H1 (cell line): ENCODE measurements around the gene FCN2. TPM values are rescaled to one million over a fixed set of nuclear protein-coding genes. Genes with fewer than 3 reads are reported as not detected.

Source experiments
- ATF3 ChIP-seq: IDR thresholded peaks from 2 replicates; pipeline ENCODE4 v1.6.1; 2011; ENCODE audit warnings: low read depth, mild to moderate bottlenecking, low read length; ENCODE audit not compliant: insufficient read depth
- BACH1 ChIP-seq: IDR thresholded peaks from 2 replicates; pipeline ENCODE4 v1.6.1; 2012; ENCODE audit warnings: low read length, improper control_type of control experiment
- CBX8 ChIP-seq: fragments of 300-800, 300-1000 bp; sonication (generic); IDR thresholded peaks from 2 replicates; pipeline ENCODE4 v1.7.1; 2016; ENCODE audit warnings: low read depth, low read length, borderline replicate concordance
- RFX5 ChIP-seq: IDR thresholded peaks from 2 replicates; pipeline ENCODE4 v1.6.1; 2011; ENCODE audit warnings: low read depth, low read length, improper control_type of control experiment, borderline replicate concordance
- SIN3A ChIP-seq, 2 experiments: IDR thresholded peaks in 1 of 2; conservative IDR thresholded peaks in 1 of 2; 2 replicates each; pipeline ENCODE4 v1.6.1; 2011 to 2012; ENCODE audit warnings: low read length in 2 of 2, improper control_type of control experiment in 1 of 2, low read depth in 1 of 2, mild to moderate bottlenecking in 1 of 2
- TEAD4 ChIP-seq: IDR thresholded peaks from 2 replicates; pipeline ENCODE4 v1.6.1; 2012; ENCODE audit warnings: low read depth, low read length, inconsistent platforms, mixed read lengths
- polyA plus RNA-seq, 7 experiments: library from polyadenylated mRNA; depleted of rRNA in 3 of 7; stranded (reverse) in 5 of 7; unstranded in 2 of 7; fragments of >200 nt in 5 of 7; fragments of 200-250 nt in 2 of 7; gene quantifications; 1 replicate in 5 of 7; 2 replicates in 1 of 7; 4 replicates in 1 of 7; pipeline versions ENCODE4 v1.2.1 to v1.2.3, GENCODE V29; 2011 to 2013; ENCODE audit warnings: missing spikeins in 2 of 7, mixed read lengths in 2 of 7
- total RNA-seq: library from RNA; stranded (reverse); fragmentation: NEBNext Ultra II Directional; extraction: Animal tissue kit (Norgen Biotek cat#: 25700); gene quantifications from 2 replicates; pipeline ENCODE4 v1.2.1, GENCODE V29; 2021
- TF ChIP-seq, protein P1 (sequence below): fragments of 300-600 bp; sonication (generic); IDR thresholded peaks from 2 replicates; pipeline ENCODE4 v1.7.1; 2012; ENCODE audit warnings: low read length, moderate library complexity, mild to moderate bottlenecking, inconsistent platforms; ENCODE audit not compliant: insufficient replicate concordance
- TF ChIP-seq, protein P2 (sequence below): IDR thresholded peaks from 2 replicates; pipeline ENCODE4 v1.6.1; 2011; ENCODE audit warnings: low read length, improper control_type of control experiment

The FCN2 gene
- total and polyA plus RNA-seq, 2 of the 8 experiments (the other 6 are each of a cell fraction or from before 2014, with no cell fraction given): not detected

DNA sequence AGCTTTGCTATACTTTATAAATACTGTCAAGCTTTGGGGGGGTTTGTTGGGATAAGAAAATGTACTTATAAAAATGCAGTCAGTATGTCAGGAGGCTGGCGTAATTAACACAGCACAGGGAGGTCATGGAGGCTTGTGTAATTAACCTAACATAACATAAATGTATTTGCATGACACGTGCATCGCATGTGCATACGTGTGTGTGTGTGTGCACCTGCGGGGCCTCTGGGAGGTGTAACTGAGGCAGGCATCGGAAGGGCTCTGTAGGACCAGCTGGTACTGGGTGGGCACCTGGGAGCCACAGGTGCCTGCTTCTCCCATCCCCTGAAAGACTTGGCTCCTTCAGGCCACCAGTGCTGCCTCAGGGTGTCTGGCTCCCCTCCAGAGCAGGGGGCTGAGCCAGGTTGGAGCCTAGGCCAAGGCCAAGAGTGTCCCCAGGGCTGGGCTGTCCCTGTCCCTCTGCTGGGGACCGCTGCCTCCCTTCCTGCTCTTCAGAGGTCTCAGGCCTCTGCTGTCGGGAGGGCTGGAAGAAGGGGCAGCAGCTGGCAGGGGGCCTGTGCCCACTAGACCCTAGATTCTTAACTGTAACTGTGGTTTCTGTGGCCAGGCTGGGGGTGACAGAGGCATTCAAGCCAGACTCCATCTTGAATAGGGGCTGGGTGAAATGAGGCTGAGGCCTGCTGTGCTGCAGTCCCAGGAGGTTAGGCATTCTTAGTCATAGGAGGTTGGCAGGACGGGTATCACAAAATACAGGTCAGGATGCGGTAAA lies 9.0 kb downstream of the FCN2 start (continued):
- TF ChIP-seq, protein P1, sequence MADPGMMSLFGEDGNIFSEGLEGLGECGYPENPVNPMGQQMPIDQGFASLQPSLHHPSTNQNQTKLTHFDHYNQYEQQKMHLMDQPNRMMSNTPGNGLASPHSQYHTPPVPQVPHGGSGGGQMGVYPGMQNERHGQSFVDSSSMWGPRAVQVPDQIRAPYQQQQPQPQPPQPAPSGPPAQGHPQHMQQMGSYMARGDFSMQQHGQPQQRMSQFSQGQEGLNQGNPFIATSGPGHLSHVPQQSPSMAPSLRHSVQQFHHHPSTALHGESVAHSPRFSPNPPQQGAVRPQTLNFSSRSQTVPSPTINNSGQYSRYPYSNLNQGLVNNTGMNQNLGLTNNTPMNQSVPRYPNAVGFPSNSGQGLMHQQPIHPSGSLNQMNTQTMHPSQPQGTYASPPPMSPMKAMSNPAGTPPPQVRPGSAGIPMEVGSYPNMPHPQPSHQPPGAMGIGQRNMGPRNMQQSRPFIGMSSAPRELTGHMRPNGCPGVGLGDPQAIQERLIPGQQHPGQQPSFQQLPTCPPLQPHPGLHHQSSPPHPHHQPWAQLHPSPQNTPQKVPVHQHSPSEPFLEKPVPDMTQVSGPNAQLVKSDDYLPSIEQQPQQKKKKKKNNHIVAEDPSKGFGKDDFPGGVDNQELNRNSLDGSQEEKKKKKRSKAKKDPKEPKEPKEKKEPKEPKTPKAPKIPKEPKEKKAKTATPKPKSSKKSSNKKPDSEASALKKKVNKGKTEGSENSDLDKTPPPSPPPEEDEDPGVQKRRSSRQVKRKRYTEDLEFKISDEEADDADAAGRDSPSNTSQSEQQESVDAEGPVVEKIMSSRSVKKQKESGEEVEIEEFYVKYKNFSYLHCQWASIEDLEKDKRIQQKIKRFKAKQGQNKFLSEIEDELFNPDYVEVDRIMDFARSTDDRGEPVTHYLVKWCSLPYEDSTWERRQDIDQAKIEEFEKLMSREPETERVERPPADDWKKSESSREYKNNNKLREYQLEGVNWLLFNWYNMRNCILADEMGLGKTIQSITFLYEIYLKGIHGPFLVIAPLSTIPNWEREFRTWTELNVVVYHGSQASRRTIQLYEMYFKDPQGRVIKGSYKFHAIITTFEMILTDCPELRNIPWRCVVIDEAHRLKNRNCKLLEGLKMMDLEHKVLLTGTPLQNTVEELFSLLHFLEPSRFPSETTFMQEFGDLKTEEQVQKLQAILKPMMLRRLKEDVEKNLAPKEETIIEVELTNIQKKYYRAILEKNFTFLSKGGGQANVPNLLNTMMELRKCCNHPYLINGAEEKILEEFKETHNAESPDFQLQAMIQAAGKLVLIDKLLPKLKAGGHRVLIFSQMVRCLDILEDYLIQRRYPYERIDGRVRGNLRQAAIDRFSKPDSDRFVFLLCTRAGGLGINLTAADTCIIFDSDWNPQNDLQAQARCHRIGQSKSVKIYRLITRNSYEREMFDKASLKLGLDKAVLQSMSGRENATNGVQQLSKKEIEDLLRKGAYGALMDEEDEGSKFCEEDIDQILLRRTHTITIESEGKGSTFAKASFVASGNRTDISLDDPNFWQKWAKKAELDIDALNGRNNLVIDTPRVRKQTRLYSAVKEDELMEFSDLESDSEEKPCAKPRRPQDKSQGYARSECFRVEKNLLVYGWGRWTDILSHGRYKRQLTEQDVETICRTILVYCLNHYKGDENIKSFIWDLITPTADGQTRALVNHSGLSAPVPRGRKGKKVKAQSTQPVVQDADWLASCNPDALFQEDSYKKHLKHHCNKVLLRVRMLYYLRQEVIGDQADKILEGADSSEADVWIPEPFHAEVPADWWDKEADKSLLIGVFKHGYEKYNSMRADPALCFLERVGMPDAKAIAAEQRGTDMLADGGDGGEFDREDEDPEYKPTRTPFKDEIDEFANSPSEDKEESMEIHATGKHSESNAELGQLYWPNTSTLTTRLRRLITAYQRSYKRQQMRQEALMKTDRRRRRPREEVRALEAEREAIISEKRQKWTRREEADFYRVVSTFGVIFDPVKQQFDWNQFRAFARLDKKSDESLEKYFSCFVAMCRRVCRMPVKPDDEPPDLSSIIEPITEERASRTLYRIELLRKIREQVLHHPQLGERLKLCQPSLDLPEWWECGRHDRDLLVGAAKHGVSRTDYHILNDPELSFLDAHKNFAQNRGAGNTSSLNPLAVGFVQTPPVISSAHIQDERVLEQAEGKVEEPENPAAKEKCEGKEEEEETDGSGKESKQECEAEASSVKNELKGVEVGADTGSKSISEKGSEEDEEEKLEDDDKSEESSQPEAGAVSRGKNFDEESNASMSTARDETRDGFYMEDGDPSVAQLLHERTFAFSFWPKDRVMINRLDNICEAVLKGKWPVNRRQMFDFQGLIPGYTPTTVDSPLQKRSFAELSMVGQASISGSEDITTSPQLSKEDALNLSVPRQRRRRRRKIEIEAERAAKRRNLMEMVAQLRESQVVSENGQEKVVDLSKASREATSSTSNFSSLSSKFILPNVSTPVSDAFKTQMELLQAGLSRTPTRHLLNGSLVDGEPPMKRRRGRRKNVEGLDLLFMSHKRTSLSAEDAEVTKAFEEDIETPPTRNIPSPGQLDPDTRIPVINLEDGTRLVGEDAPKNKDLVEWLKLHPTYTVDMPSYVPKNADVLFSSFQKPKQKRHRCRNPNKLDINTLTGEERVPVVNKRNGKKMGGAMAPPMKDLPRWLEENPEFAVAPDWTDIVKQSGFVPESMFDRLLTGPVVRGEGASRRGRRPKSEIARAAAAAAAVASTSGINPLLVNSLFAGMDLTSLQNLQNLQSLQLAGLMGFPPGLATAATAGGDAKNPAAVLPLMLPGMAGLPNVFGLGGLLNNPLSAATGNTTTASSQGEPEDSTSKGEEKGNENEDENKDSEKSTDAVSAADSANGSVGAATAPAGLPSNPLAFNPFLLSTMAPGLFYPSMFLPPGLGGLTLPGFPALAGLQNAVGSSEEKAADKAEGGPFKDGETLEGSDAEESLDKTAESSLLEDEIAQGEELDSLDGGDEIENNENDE: no peak
- TF ChIP-seq SIN3A (conservative IDR thresholded peaks at IDR 0.05 in 1 of 2, IDR thresholded peaks at IDR 0.05 in 1 of 2; ENCODE audit: low read depth in 1 of 2, low read length in 2 of 2): no peak
- no peak for TF ChIP-seq RFX5
- TF ChIP-seq ATF3: no peak
- no peak for TF ChIP-seq CBX8
- TF ChIP-seq, protein P2, sequence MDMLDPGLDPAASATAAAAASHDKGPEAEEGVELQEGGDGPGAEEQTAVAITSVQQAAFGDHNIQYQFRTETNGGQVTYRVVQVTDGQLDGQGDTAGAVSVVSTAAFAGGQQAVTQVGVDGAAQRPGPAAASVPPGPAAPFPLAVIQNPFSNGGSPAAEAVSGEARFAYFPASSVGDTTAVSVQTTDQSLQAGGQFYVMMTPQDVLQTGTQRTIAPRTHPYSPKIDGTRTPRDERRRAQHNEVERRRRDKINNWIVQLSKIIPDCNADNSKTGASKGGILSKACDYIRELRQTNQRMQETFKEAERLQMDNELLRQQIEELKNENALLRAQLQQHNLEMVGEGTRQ: no peak
- no peak for TF ChIP-seq TEAD4
- TF ChIP-seq BACH1: no peak
